ENCODE measurements around the gene UNC5B.
A peak's percentile ranks its signal among the peaks of the same experiment; 100 is the strongest.

UNC5B gene

DNA sequence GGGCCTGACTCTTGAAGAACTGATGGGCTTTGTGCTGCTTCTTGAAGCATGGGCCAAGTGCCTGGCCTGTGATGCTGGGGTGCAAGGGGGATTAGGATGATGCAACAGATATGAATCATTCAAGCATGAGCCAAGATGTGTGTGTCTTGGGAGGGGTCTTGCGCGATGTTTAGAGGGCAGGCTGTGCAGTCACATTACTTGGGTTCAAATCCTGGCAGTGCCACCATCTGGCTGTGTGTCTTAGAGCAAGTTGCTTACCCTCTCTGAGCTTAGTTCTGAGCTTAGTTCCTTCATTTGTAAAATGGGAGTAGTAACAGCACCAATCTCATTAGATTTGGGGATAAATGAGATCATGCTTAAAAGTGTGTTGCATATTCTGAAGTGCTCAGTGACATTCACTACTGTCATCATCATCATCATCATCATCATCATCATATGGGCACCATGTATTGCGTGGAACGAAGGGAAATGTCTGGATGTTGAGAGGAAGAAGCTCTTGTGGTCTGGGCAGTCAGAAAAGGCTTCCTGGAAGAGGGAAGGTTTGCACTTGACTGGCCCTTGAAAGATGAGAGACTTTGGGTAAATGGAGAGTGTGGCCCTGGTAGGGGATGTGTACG, 9.3 kb downstream of the UNC5B start:
- H3K27me3 ChIP-seq (ENCODE audit: low read depth): no peaks in the 10 kb centered on the region
- H3K36me3 ChIP-seq (replicated peaks): no peaks in the 10 kb centered on the region
- H3K4me3 ChIP-seq: no peak overlapping the region
- in situ Hi-C loops (cut with MboI; ENCODE audit: low sequenced_read_pairs): no loop called here
- H3K4me1 ChIP-seq: peaks cover 7% of the 10 kb centered on the region
- H3K9me3 ChIP-seq: no peaks in the 10 kb centered on the region
- no peak for DNase-seq (ENCODE audit: low spot score in 2 of 2)

DNA sequence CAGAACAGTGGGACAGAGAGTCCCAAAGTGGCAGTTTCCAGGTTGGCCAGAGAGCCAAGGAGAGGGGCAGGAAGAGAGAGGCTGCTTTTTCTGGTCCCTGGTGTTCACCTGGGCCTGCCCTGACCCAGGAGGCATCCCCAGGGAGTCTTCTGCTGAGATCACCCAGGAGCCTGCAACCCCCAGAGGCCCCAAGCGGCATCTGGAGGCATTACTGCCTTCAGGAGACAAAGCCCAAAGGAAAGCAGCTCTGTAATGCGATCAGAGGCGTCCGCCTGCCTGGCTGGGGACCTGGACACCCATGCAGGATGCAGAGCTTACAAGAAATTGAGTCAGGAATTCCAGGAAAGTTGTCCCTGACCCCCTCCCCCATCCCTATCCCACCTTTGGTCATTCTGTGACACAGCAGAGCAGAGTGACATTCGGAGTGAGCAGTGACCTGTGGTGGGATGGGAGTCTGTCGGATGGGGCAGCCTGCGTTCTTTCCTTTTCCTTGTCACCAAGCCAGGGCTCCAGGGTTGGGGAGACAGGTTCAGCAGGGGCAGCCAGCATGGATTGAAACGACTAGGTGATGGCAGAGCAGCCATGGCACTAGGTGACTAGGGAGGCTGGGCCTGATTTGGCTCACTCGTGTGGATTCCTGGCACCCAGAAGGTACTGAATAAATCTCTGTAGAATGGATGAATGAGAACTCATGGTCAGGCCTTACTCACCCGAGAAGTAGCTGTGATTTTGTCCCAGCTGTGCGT, 10.4 kb downstream of the UNC5B start:
- H3K36me3 ChIP-seq (replicated peaks): no peaks in the 10 kb centered on the region
- no peaks in the 10 kb centered on the region for H3K27me3 ChIP-seq (ENCODE audit: low read depth)
- peak in 1 of 2 experiments; percentile 41 for DNase-seq (ENCODE audit: low spot score in 2 of 2)
- no peaks in the 10 kb centered on the region for H3K9me3 ChIP-seq
- in situ Hi-C loops (cut with MboI; ENCODE audit: low sequenced_read_pairs): no loop called here
- no peaks in the 10 kb centered on the region for H3K4me1 ChIP-seq
- no peak overlapping the region for H3K4me3 ChIP-seq

DNA sequence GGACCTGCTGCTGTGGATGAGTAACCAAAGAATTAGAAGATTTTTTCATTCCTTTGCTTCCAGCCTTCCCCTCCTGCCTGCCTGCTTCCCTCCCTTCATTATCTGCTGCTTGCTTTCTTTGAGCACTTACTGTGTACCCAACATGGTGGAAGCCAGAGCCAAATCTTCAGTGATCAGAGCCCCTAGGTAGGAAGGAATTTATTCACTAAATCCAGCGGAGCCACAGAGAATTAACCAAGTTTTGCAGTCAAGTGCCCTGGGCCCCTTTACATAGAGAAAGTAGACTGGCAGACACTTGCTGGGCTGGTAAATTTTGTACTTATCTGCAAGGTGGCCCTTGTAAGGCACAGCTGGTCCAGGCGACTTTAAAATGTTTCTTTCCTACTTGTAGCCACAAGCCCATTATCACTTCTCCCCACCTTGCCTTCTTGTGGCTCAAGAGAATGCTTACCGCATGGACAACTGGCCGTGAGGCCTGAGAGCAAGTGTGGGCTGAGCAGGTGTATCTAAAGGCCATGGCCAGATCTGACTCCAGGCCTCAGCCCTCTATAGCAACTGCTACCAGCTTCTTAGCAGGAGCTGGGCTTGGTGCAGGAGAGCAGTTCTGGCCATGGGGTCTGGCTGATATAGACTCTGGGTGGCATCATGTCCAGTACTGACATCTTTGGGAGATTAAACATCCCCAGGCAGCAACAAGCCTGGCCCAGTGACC, 11.1 kb downstream of the UNC5B start:
- H3K27me3 ChIP-seq (ENCODE audit: low read depth): no peaks in the 10 kb centered on the region
- DNase-seq (ENCODE audit: low spot score in 2 of 2): no peak
- no peaks in the 10 kb centered on the region for H3K36me3 ChIP-seq (replicated peaks)
- no peaks in the 10 kb centered on the region for H3K4me1 ChIP-seq
- in situ Hi-C loops (cut with MboI; ENCODE audit: low sequenced_read_pairs): no loop called here
- H3K9me3 ChIP-seq: no peaks in the 10 kb centered on the region
- H3K4me3 ChIP-seq: no peak overlapping the region

GRCh38 chr10:71225291-71226058, 13.1 kb downstream of the UNC5B start:
- no peaks in the 10 kb centered on the region for H3K9me3 ChIP-seq
- no peak for DNase-seq (ENCODE audit: low spot score in 2 of 2)
- in situ Hi-C loops (cut with MboI; ENCODE audit: low sequenced_read_pairs): no loop called here
- no peaks in the 10 kb centered on the region for H3K4me1 ChIP-seq
- no peaks in the 10 kb centered on the region for H3K36me3 ChIP-seq (replicated peaks)
- no peak overlapping the region for H3K4me3 ChIP-seq
- no peaks in the 10 kb centered on the region for H3K27me3 ChIP-seq (ENCODE audit: low read depth)

DNA sequence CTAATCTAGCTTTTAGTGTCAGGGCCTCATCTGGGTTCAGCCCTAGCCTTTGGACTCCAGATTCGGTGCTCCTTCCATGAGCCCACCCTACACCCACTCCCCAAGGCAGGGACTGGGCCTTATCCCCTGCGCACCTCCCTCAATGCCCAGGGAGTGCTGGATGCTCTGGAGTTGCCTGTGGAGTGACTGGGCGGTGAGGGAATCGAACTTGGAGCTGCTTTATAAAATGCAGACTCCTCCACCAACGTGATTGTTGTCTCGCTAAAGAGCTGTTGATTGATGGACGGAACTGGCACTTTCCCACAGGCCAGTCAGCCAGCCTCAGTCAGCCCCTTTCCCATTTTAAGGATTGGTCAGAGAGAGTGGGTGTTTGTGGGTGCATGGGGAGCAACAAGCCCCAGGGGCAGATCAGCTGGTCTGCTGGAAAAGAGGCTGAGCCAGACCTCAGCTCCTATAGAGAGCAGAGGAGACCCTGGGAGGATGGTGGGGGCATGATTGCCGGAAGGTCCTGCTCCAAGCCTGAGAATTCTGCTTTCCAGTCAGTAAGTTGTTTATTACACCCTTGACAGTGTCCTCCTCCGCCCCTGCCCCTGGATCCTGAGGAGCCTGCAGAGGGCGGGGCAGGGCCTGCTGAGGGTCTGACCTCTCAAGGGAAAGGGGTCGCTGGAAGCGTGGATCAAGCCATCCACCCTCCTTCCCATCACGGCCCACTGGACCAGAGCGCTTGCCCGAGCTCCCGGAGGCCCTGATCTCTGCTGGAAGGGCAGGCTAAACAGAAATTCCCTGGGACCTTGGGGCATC, 16.7 kb downstream of the UNC5B start:
- Histone ChIP-seq H3K4me1 (no peaks in the 10 kb centered on the region), H3K4me3 (no peak overlapping the region), H3K9me3 (no peaks in the 10 kb centered on the region), H3K36me3 (replicated peaks) (no peaks in the 10 kb centered on the region), H3K27me3 (ENCODE audit: low read depth) (no peaks in the 10 kb centered on the region)
- DNase-seq (ENCODE audit: low spot score in 2 of 2): no peak
- in situ Hi-C loops (cut with MboI; ENCODE audit: low sequenced_read_pairs): no loop called here

DNA sequence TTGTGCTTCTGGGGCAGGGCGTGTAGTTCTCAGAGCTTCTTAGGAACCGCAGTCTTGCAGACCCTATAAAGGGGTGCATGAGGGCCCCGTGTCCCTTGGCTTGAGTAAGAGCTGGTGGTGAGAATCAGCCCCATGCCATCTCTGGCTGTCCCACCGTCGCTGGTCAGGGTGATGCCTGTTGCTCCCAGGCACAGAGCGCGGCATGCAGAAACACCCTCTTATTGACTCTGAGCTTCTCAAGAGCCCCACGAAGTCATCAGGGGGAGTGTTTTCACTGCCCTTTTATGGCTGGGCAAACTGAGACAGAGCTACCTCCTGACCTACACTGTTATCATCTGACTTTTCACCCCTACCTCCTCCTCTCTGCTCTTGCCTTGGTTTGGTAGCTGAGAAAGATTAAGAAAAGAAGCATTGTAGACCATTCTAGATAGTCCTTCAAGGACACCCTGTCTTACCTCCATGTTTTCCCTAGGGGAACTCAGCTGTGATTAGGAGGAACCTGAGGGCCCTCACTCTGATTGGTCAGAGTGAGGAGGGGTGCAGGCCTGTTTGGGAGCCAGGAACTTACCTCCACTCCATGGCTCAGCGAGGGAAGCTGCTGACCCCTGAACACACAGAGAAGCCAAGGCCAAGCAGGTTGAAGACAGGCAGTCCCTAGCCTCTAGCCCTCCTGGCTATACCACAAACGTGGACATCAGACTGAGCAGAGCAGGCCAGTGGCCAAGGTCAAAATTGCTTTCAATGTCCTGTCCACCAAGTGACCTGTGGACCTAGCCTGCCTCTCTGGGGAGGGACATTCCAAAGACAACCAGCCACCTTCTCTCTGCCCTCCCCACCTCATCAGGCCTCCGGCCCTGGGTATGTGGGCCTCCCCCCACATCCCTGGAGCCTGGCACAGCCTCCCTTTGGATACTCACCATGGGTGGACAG, 17.6 kb downstream of the UNC5B start:
- H3K27me3 ChIP-seq (ENCODE audit: low read depth): no peaks in the 10 kb centered on the region

DNA sequence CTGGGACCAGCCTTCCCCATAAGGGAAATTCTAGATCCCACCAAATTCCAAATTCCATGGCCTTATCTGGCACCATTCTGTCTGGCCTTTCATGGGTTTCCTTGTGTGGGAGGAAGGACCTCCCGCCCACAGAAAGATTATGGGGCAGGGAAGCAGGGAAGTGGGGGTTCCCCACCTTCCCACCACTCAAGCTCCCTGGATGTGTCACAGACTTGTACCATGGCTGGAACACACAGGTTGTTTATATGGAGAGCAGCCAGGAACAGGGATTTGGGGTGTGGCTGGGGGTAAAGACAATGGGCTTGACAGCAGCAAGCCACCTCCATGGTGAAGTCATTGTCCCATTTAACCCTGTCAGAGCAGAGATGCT, 18.3 kb downstream of the UNC5B start:
- H3K4me1 ChIP-seq: no peaks in the 10 kb centered on the region
- no peak overlapping the region for H3K4me3 ChIP-seq
- H3K36me3 ChIP-seq (replicated peaks): no peaks in the 10 kb centered on the region
- DNase-seq (ENCODE audit: low spot score in 2 of 2): no peak
- H3K27me3 ChIP-seq (ENCODE audit: low read depth): no peaks in the 10 kb centered on the region
- in situ Hi-C loops (cut with MboI; ENCODE audit: low sequenced_read_pairs): no loop called here
- no peaks in the 10 kb centered on the region for H3K9me3 ChIP-seq

More for the DNA sequence above, 17.6 kb downstream of the UNC5B start:
- Histone ChIP-seq H3K4me3 (no peak overlapping the region), H3K9me3 (no peaks in the 10 kb centered on the region), H3K4me1 (no peaks in the 10 kb centered on the region), H3K36me3 (replicated peaks) (no peaks in the 10 kb centered on the region)
- DNase-seq (ENCODE audit: low spot score in 2 of 2): no peak
- in situ Hi-C loops (cut with MboI; ENCODE audit: low sequenced_read_pairs): no loop called here

GRCh38 chr10:71231206-71231605, 18.8 kb downstream of the UNC5B start:
- in situ Hi-C loops (cut with MboI; ENCODE audit: low sequenced_read_pairs): no loop called here

GRCh38 chr10:71232089-71232998, 20.0 kb downstream of the UNC5B start:
- H3K36me3 ChIP-seq (replicated peaks): no peaks in the 10 kb centered on the region
- peaks cover 5% of the 10 kb centered on the region; the same call in 1 of the 2 replicates for H3K4me1 ChIP-seq
- in situ Hi-C loops (cut with MboI; ENCODE audit: low sequenced_read_pairs): no loop called here
- no peak overlapping the region for H3K4me3 ChIP-seq
- no peaks in the 10 kb centered on the region for H3K9me3 ChIP-seq
- no peak for DNase-seq (ENCODE audit: low spot score in 2 of 2)
- no peaks in the 10 kb centered on the region for H3K27me3 ChIP-seq (ENCODE audit: low read depth)

More at GRCh38 chr10:71231206-71231605, 18.8 kb downstream of the UNC5B start:
- H3K36me3 ChIP-seq (replicated peaks): no peaks in the 10 kb centered on the region
- no peaks in the 10 kb centered on the region for H3K9me3 ChIP-seq
- no peak for DNase-seq (ENCODE audit: low spot score in 2 of 2)
- no peaks in the 10 kb centered on the region for H3K27me3 ChIP-seq (ENCODE audit: low read depth)
- peaks cover 2% of the 10 kb centered on the region; the same call in 1 of the 2 replicates for H3K4me1 ChIP-seq
- no peak overlapping the region for H3K4me3 ChIP-seq

- Histone ChIP-seq H3K4me3 (no peak overlapping the region), H3K27me3 (ENCODE audit: low read depth) (no peaks in the 10 kb centered on the region), H3K9me3 (no peaks in the 10 kb centered on the region), H3K4me1 (peaks cover 5% of the 10 kb centered on the region; the same call in 1 of the 2 replicates), H3K36me3 (replicated peaks) (no peaks in the 10 kb centered on the region)
- in situ Hi-C loops (cut with MboI; ENCODE audit: low sequenced_read_pairs): no loop called here
- no peak for DNase-seq (ENCODE audit: low spot score in 2 of 2)
Observed at GRCh38 chr10:71233482-71233892, 21.1 kb downstream of the UNC5B start.

DNA sequence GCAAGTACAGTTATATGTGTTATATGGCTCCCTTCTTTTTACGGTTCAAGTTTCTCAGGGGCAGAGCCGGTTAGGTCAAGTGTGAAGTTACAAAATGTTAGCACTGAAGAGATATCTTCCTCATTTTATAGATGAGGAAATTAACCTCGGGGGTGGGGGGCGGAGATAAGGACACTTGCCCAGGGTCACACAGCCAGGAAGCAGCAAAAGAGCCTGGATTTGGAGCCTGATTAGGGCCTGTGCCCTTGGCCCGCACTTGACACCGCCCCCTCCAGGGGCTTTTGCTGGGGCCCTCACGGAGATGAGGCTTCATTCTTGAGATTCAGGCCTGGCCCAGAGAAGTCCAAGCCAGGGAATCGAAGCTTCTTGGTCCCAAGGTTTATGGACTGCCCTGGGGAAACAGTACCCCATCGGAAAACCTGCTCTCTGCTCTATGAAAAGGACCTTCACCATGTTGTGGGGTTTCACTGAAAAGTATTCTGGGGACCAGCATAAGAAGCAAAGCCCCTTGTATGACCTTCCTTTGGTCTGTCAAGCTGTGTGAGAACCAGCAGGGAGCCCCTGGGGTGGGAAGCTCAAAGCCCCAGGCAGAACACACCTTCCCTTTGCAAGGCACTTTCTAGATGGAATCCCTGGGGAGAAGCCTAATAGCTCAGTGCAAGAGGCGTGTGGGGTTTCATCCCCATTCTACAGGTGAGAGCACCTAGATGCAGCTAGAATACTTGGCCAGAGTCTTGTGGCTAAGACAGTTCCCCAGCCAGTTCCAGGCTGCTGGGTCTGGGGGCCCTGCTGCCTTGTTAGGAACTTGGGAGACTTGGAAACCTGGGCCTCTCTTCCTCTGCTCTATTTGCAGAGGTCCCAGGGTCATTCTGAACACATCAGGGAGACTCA, 21.9 kb downstream of the UNC5B start:
- DNase-seq (ENCODE audit: low spot score in 2 of 2): no peak
- in situ Hi-C loops (cut with MboI; ENCODE audit: low sequenced_read_pairs): no loop called here
- peaks cover 5% of the 10 kb centered on the region; the same call in 1 of the 2 replicates for H3K4me1 ChIP-seq

More for the DNA sequence above, 21.9 kb downstream of the UNC5B start:
- Histone ChIP-seq H3K4me3 (no peak overlapping the region), H3K36me3 (replicated peaks) (no peaks in the 10 kb centered on the region), H3K27me3 (ENCODE audit: low read depth) (no peaks in the 10 kb centered on the region), H3K9me3 (no peaks in the 10 kb centered on the region)

Data from HAP-1 (cell line).